ENCODE results near the gene NCKAP5.

GRCh38 chr2:132793532-132793931, 774.7 kb downstream of the NCKAP5 start:
- TF ChIP-seq CTCF (IDR thresholded peaks at IDR 0.05) (no peak), POLR2A (IDR thresholded peaks at IDR 0.05) (no peak), EP300 (IDR thresholded peaks at IDR 0.05) (no peak)

All from ovary (tissue), 3 donors.